SK-N-SH treated with all-trans-retinoic acid at 6 μM for 48 hours (cell line): ENCODE results near the gene TMEM178B.

Experiments used
- ARNTL ChIP-seq: fragments of 450-650 bp; formaldehyde crosslinking; IDR thresholded peaks from 2 replicates; pipeline ENCODE4 v1.5.0; 2020; ENCODE audit warnings: low read depth, mild to moderate bottlenecking, moderate library complexity, borderline replicate concordance
- ESRRG ChIP-seq: fragments of 250-450 bp; sonication (Bioruptor Pico); IDR thresholded peaks from 2 replicates; pipeline ENCODE4 v1.6.1; 2021; ENCODE audit warnings: mild to moderate bottlenecking
- PPARA ChIP-seq: fragments of 250-450 bp; sonication (Bioruptor Pico); IDR thresholded peaks from 2 replicates; pipeline ENCODE4 v1.5.0; 2020; ENCODE audit warnings: mild to moderate bottlenecking, borderline replicate concordance
- SNAI2 ChIP-seq: fragments of 250-450 bp; sonication (Bioruptor Pico); IDR thresholded peaks from 2 replicates; pipeline ENCODE4 v1.5.0; 2020; ENCODE audit warnings: mild to moderate bottlenecking, moderate library complexity
- ZC3H10 ChIP-seq: fragments of 250-450 bp; sonication (Bioruptor Pico); IDR thresholded peaks from 2 replicates; pipeline ENCODE4 v1.5.1; 2021; ENCODE audit warnings: mild to moderate bottlenecking, moderate library complexity
- ZFP3 ChIP-seq: fragments of 250-450 bp; sonication (Bioruptor Pico); IDR thresholded peaks from 2 replicates; pipeline ENCODE4 v1.5.0; 2020; ENCODE audit warnings: mild to moderate bottlenecking, moderate library complexity
- TF ChIP-seq, protein P1 (sequence below): fragments of 250-450 bp; sonication (Bioruptor Pico); IDR thresholded peaks from 2 replicates; pipeline ENCODE4 v1.8.0; 2020; ENCODE audit warnings: mild to moderate bottlenecking, moderate library complexity, borderline replicate concordance
- TF ChIP-seq, protein P2 (sequence below): fragments of 250-450 bp; sonication (Bioruptor Pico); IDR thresholded peaks from 2 replicates; pipeline ENCODE4 v1.8.0; 2021; ENCODE audit warnings: low read depth, mild to moderate bottlenecking, moderate library complexity, borderline replicate concordance

DNA sequence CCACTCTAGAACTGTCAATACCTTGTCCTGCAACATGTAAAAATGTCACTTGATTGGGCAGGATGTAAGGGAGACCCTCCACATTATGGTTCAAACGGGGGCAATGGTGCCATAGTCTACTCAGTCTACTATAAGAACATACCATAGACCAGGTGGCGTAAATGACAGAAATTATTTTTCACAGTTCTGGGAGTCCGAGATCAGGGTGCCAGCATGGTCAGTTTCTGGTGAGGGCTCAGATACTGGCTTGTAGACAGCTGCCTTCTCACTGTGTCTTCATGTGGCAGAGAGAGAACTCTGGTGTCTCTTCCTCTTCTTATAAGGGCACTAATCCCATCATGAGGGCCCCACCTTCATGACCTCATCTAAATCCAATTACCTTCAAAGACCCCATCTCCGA, 18.7 kb upstream of the TMEM178B start:
- no peak for TF ChIP-seq PPARA (CRISPR knock-in tag)
- no peak for TF ChIP-seq ESRRG (CRISPR knock-in tag)
- TF ChIP-seq, protein P1, sequence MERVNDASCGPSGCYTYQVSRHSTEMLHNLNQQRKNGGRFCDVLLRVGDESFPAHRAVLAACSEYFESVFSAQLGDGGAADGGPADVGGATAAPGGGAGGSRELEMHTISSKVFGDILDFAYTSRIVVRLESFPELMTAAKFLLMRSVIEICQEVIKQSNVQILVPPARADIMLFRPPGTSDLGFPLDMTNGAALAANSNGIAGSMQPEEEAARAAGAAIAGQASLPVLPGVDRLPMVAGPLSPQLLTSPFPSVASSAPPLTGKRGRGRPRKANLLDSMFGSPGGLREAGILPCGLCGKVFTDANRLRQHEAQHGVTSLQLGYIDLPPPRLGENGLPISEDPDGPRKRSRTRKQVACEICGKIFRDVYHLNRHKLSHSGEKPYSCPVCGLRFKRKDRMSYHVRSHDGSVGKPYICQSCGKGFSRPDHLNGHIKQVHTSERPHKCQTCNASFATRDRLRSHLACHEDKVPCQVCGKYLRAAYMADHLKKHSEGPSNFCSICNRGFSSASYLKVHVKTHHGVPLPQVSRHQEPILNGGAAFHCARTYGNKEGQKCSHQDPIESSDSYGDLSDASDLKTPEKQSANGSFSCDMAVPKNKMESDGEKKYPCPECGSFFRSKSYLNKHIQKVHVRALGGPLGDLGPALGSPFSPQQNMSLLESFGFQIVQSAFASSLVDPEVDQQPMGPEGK (CRISPR knock-in tag): no peak
- no peak for TF ChIP-seq ZC3H10
- TF ChIP-seq ARNTL (CRISPR knock-in tag): no peak
- no peak for TF ChIP-seq ZFP3 (CRISPR knock-in tag)
- TF ChIP-seq, protein P2, sequence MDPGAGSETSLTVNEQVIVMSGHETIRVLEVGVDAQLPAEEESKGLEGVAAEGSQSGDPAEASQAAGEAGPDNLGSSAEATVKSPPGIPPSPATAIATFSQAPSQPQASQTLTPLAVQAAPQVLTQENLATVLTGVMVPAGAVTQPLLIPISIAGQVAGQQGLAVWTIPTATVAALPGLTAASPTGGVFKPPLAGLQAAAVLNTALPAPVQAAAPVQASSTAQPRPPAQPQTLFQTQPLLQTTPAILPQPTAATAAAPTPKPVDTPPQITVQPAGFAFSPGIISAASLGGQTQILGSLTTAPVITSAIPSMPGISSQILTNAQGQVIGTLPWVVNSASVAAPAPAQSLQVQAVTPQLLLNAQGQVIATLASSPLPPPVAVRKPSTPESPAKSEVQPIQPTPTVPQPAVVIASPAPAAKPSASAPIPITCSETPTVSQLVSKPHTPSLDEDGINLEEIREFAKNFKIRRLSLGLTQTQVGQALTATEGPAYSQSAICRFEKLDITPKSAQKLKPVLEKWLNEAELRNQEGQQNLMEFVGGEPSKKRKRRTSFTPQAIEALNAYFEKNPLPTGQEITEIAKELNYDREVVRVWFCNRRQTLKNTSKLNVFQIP (CRISPR knock-in tag): no peak
- no peak for TF ChIP-seq SNAI2
